Lower lobe of right lung (tissue), 2 donors: ENCODE results near the gene WDR55. TPM values are rescaled to one million over a fixed set of nuclear protein-coding genes. Genes with fewer than 3 reads are reported as not detected.
A peak's percentile ranks its signal among the peaks of the same experiment; 100 is the strongest.

Experiments used
- ATAC-seq, 2 donors: fragments of 200-7000 bp; cut with Tn5 transposase; one replicate each; pipeline ENCODE4 v1.9.1; 2020 to 2022; ENCODE audit warnings: mild to moderate bottlenecking in 2 of 2, moderate library complexity in 2 of 2
- DNase-seq: peaks from one replicate; pipeline ENCODE4 v3.0.0-alpha.2; 2020
- H3K27ac ChIP-seq: fragments of 200-600 bp; one replicate; pipeline ENCODE4 v1.8.0; 2022
- H3K27me3 ChIP-seq: fragments of 200-600 bp; one replicate; pipeline ENCODE4 v1.8.0; 2022; ENCODE audit warnings: low read depth
- H3K36me3 ChIP-seq: fragments of 200-600 bp; one replicate; pipeline ENCODE4 v1.8.0; 2022; ENCODE audit warnings: mild to moderate bottlenecking
- H3K4me1 ChIP-seq: fragments of 200-600 bp; one replicate; pipeline ENCODE4 v1.8.0; 2022
- H3K4me3 ChIP-seq: fragments of 200-600 bp; one replicate; pipeline ENCODE4 v1.8.0; 2022; ENCODE audit warnings: mild to moderate bottlenecking
- H3K9me3 ChIP-seq: fragments of 200-600 bp; one replicate; pipeline ENCODE4 v1.8.0; 2022
- intact Hi-C: fragments of 100-400 bp; cut with DNase I; formaldehyde crosslinking; loops from one replicate; pipeline ENCODE4 v1.11.0; 2022
- total RNA-seq: library from RNA; stranded (reverse); fragmentation: NEBNext Ultra II Directional; extraction: Animal tissue kit (Norgen Biotek cat#: 25700); gene quantifications from one replicate; pipeline ENCODE4 v1.2.1, GENCODE V29; 2021
- TF ChIP-seq, protein P1 (sequence below): fragments of 200-600 bp; IDR thresholded peaks from one replicate; pipeline ENCODE4 v1.8.0; 2022; ENCODE audit warnings: antibody characterized with exemption, mild to moderate bottlenecking
- donor health status: DM: no; HTN: yes; CAD: no; lungs with severe emphysema.

WDR55 gene
- total RNA-seq, 1 donor from 2014 or later: 22.4 TPM

DNA sequence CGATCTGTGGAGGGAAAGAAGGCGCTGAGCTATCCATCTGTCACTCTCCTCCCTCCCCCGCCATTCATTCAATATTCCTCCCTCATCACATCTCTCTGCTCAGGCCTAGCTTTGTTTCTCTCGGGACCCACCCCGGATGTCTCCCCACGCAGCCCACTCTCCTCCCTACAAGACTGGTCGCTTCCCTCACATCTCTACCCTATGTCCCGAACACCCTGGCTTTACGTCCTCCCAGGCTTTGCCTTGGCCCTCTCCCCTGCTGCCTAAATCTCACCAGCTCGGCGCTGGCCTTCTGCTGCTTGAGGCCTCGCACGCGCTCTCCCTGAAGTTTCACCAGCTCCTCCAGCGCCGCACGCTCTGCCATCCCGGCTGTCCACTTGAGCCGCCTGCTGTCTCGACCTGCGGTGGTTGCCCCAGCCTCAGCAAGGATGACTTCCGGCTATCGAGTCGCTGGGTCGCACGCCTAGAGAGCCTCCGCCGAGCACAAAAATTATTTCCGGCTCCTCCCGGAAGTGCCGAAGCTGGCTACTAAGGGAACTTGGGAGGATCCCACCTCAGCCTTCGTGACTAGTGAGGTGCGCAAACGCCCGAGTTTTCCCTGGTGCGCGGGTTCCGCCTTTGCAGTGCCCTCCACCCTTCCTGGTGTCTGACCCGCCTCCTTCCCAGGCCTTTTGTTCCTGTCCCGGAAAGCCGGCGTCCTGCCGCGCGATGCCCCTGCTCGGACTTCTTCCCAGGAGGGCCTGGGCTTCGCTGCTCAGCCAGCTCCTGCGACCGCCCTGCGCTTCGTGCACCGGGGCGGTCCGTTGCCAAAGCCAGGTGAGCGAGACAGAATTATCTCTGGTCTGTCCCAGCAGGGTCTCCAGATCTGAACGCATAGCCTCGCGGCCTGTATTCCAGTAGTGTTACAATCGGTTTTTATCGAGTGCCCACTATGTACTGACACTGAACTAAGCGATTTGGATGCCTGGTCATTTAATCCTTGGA, 26.5 kb downstream of the WDR55 start, which contains the start of the genes HARS1 and HARS2:
HARS1 (minus strand) TSS at position 430 of the 984 bp plus-strand sequence; CDS start at position 364, 66 bp downstream.
HARS2 (plus strand) TSS at position 515 of the 984 bp plus-strand sequence; CDS start at position 709, 194 bp downstream.
- peaks cover 35% of the 10 kb centered on the region for H3K4me1 ChIP-seq
- H3K36me3 ChIP-seq: peaks cover 65% of the 10 kb centered on the region
- peak within 1 kb of the TSS; percentile 92 for H3K27ac ChIP-seq
- TF ChIP-seq, protein P1, sequence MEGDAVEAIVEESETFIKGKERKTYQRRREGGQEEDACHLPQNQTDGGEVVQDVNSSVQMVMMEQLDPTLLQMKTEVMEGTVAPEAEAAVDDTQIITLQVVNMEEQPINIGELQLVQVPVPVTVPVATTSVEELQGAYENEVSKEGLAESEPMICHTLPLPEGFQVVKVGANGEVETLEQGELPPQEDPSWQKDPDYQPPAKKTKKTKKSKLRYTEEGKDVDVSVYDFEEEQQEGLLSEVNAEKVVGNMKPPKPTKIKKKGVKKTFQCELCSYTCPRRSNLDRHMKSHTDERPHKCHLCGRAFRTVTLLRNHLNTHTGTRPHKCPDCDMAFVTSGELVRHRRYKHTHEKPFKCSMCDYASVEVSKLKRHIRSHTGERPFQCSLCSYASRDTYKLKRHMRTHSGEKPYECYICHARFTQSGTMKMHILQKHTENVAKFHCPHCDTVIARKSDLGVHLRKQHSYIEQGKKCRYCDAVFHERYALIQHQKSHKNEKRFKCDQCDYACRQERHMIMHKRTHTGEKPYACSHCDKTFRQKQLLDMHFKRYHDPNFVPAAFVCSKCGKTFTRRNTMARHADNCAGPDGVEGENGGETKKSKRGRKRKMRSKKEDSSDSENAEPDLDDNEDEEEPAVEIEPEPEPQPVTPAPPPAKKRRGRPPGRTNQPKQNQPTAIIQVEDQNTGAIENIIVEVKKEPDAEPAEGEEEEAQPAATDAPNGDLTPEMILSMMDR: no peak
- H3K4me3 ChIP-seq: peak within 1 kb of the TSS; percentile 97
- no peaks in the 10 kb centered on the region for H3K9me3 ChIP-seq
- DNase-seq (peak; percentile 94), ATAC-seq (peak; percentile 98 to 99)
- no peaks in the 10 kb centered on the region for H3K27me3 ChIP-seq
- intact Hi-C loops: no loop called here

DNA sequence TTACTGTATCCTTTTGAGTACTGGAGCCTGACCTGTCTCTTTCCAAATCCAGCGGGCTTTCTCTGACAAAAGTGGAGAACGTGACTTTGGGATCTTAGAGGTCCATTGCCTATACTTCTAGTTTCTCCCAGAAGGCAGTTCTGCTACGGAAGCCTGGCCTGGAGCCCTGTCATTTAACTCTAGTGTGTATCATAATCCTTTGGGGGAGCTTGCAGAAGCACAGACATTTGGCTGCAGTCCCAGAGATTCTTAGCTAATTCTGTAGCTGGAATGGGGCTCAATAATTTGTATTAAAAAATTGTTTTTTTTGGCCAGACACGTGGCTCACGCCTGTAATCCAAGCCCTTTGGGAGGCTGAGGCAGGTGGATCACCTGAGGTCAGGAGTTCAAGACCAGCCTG, 29.6 kb downstream of the WDR55 start:
- DNase-seq: no peak
- Histone ChIP-seq H3K27me3 (no peaks in the 10 kb centered on the region), H3K9me3 (no peaks in the 10 kb centered on the region), H3K4me1 (peaks cover 35% of the 10 kb centered on the region), H3K27ac (no peak overlapping the region), H3K4me3 (no peak overlapping the region), H3K36me3 (peaks cover 65% of the 10 kb centered on the region)
- intact Hi-C loops: no loop called here
- TF ChIP-seq, protein P1: no peak
- ATAC-seq: no peak

DNA sequence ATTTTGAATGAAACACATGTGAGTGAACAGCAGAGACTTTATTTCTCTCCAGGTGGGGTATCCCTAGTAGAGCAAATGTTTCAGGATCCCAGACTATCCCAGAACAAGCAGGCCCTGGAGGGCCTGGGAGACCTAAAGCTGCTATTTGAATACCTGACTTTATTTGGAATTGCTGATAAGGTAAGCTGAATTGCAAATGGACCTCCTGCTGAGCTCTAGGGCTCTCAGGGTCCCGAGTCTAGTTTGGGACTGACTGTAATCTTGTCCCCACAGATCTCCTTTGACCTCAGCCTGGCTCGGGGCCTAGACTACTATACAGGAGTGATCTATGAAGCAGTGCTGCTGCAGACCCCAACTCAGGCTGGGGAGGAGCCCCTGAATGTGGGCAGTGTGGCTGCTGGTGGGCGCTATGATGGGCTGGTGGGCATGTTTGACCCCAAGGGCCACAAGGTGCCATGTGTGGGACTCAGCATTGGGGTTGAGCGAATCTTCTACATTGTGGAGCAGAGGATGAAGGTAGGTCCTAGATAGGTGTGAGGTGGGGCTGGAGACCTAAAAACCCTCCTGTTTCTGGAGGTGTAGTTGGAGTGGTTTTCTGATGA, 32.3 kb downstream of the WDR55 start:
- intact Hi-C loops: no loop called here
- Histone ChIP-seq H3K4me1 (peaks cover 32% of the 10 kb centered on the region), H3K9me3 (no peaks in the 10 kb centered on the region), H3K36me3 (peaks cover 76% of the 10 kb centered on the region), H3K27ac (no peak overlapping the region), H3K4me3 (no peak overlapping the region), H3K27me3 (no peaks in the 10 kb centered on the region)
- ATAC-seq (no peak), DNase-seq (no peak)
- TF ChIP-seq, protein P1: no peak

DNA sequence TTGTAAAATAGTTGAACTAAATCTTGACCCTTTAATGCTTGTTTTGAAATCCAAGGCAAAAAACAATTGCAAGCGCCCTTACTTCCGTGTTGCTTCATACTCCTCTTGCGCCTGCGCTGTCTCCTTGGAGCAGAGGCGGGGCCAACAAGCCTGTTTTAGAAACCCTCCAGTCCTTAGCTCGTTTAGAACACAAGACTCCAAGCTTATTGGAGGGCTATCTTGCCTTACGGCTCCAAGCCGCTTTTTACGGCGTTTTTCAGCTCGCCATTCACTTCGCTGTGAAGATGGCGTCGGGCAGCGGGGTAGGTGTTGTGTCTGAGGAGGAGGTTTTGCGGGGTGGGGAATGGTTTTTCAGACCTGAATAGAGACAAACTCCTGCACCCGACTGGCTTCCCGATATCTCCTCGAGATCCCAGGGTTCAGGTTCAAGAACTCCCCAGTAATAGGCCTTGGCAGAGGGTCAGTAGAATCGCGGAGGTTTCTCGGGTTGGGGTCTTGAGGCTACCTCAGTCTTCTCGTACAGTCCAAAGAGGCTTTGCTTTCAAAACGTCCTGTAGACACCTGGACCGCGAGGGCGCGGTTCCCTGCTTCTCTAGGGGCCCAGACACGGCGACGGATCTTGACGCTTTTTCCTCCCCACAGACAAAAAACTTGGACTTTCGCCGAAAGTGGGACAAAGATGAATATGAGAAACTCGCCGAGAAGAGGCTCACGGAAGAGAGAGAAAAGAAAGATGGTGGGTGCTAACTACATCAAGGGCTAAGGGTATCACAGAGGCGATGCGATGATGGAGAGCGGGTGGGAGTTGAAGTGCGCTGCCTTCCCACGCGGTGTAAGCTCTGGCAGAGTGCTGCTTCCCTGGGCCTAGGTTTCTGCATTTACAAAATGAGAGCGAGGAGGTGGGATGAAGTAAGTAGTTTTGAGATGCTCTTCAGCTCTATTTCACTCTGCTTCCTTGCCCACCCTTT, 35.8 kb downstream of the WDR55 start, which contains the start of gene ZMAT2:
ZMAT2 (plus strand) TSS at position 271 of the 968 bp plus-strand sequence; CDS start at position 285, 14 bp downstream.
- Histone ChIP-seq H3K4me3 (peak within 1 kb of the TSS; percentile 71), H3K36me3 (peaks cover 85% of the 10 kb centered on the region), H3K9me3 (no peaks in the 10 kb centered on the region), H3K27ac (peak within 1 kb of the TSS; percentile 76), H3K27me3 (no peaks in the 10 kb centered on the region), H3K4me1 (peaks cover 14% of the 10 kb centered on the region)
- ATAC-seq (peak; percentile 99), DNase-seq (peak; percentile 96)
- intact Hi-C loops: no loop called here
- TF ChIP-seq, protein P1: no peak
